Measurements from ENCODE around the gene WNT2B.

WNT2B gene

GRCh38 chr1:112504661-112505399 lies 3.9 kb upstream of the WNT2B start:
- no peak for DNase-seq (ENCODE audit: low read depth)
- no peak for TF ChIP-seq CTCF (IDR thresholded peaks at IDR 0.05; ENCODE audit: low read length, missing control alignments)
- no peak overlapping the region for H3K4me3 ChIP-seq (replicated peaks; ENCODE audit: low read depth, low read length)

GRCh38 chr1:112505400-112505785 lies 3.4 kb upstream of the WNT2B start:
- no peak for DNase-seq (ENCODE audit: low read depth)
- H3K4me3 ChIP-seq (replicated peaks; ENCODE audit: low read depth, low read length), result no peak overlapping the region
- no peak for TF ChIP-seq CTCF (IDR thresholded peaks at IDR 0.05; ENCODE audit: low read length, missing control alignments)

- TF ChIP-seq CTCF (IDR thresholded peaks at IDR 0.05; ENCODE audit: low read length, missing control alignments), result no peak
Measured at GRCh38 chr1:112505878-112506277, 2.9 kb upstream of the WNT2B start.

GRCh38 chr1:112506306-112506705 lies 2.5 kb upstream of the WNT2B start:
- no peak for DNase-seq (ENCODE audit: low read depth)
- H3K4me3 ChIP-seq (replicated peaks; ENCODE audit: low read depth, low read length), result no peak overlapping the region
- no peak for TF ChIP-seq CTCF (IDR thresholded peaks at IDR 0.05; ENCODE audit: low read length, missing control alignments)

More at GRCh38 chr1:112505878-112506277, 2.9 kb upstream of the WNT2B start:
- DNase-seq (ENCODE audit: low read depth), result no peak
- no peak overlapping the region for H3K4me3 ChIP-seq (replicated peaks; ENCODE audit: low read depth, low read length)

- H3K4me3 ChIP-seq (replicated peaks; ENCODE audit: low read depth, low read length), result no peak overlapping the region
- no peak for TF ChIP-seq CTCF (IDR thresholded peaks at IDR 0.05; ENCODE audit: low read length, missing control alignments)
- no peak for DNase-seq (ENCODE audit: low read depth)
Measured at GRCh38 chr1:112506731-112507130, 2.0 kb upstream of the WNT2B start.

GRCh38 chr1:112507336-112507735 lies 1.4 kb upstream of the WNT2B start:
- no peak overlapping the region for H3K4me3 ChIP-seq (replicated peaks; ENCODE audit: low read depth, low read length)
- no peak for TF ChIP-seq CTCF (IDR thresholded peaks at IDR 0.05; ENCODE audit: low read length, missing control alignments)
- no peak for DNase-seq (ENCODE audit: low read depth)

- DNase-seq (ENCODE audit: low read depth), result no peak
- no peak for TF ChIP-seq CTCF (IDR thresholded peaks at IDR 0.05; ENCODE audit: low read length, missing control alignments)
- H3K4me3 ChIP-seq (replicated peaks; ENCODE audit: low read depth, low read length), result peak overlapping the region; percentile 49
Measured at GRCh38 chr1:112507921-112508277, 866 bp upstream of the WNT2B start.

All from fibroblast of pulmonary artery (primary cell).